HepG2 (cell line): ENCODE results near the gene AGRP. TPM values are rescaled to one million over a fixed set of nuclear protein-coding genes. Genes with fewer than 3 reads are reported as not detected.

Experiments used
- BHLHE40 ChIP-seq: IDR thresholded peaks from 2 replicates; pipeline ENCODE4 v1.6.1; 2011; ENCODE audit warnings: low read length, improper control_type of control experiment
- CCDC6 ChIP-seq: sonication (generic); formaldehyde crosslinking; IDR thresholded peaks from 2 replicates; pipeline ENCODE4 v1.8.1; 2022; ENCODE audit warnings: mild to moderate bottlenecking, missing genetic modification reagents, moderate library complexity
- GZF1 ChIP-seq: sonication (generic); formaldehyde crosslinking; IDR thresholded peaks from 2 replicates; pipeline ENCODE4 v1.5.1; 2020; ENCODE audit warnings: mild to moderate bottlenecking, missing genetic modification reagents
- KLF12 ChIP-seq: sonication (generic); formaldehyde crosslinking; IDR thresholded peaks from 2 replicates; pipeline ENCODE4 v1.4.0; 2020; ENCODE audit warnings: missing genetic modification reagents, borderline replicate concordance
- POLR2G ChIP-seq: fragments of 200-400 bp; formaldehyde crosslinking; IDR thresholded peaks from 2 replicates; pipeline ENCODE4 v1.6.1; 2018; ENCODE audit warnings: mild to moderate bottlenecking, low read depth, low read length, moderate library complexity
- SNAI1 ChIP-seq: sonication (generic); formaldehyde crosslinking; IDR thresholded peaks from 2 replicates; pipeline ENCODE4 v1.5.0; 2020; ENCODE audit warnings: mild to moderate bottlenecking, missing genetic modification reagents, borderline replicate concordance
- TBL1XR1 ChIP-seq: fragments of 150-350 bp; IDR thresholded peaks from 2 replicates; pipeline ENCODE4 v1.6.1; 2014; ENCODE audit warnings: borderline replicate concordance, low read length; ENCODE audit not compliant: partially characterized antibody
- YEATS4 ChIP-seq: sonication (generic); formaldehyde crosslinking; IDR thresholded peaks from 2 replicates; pipeline ENCODE4 v1.4.0; 2020; ENCODE audit warnings: missing genetic modification reagents, borderline replicate concordance
- ZBTB1 ChIP-seq: sonication (generic); formaldehyde crosslinking; IDR thresholded peaks from 2 replicates; pipeline ENCODE4 v1.4.0; 2020; ENCODE audit warnings: missing genetic modification reagents, borderline replicate concordance
- ZBTB38 ChIP-seq: sonication (generic); formaldehyde crosslinking; IDR thresholded peaks from 2 replicates; pipeline ENCODE4 v1.5.1; 2020; ENCODE audit warnings: mild to moderate bottlenecking, missing genetic modification reagents
- ZMAT3 ChIP-seq: sonication (generic); formaldehyde crosslinking; conservative IDR thresholded peaks from 2 replicates; pipeline ENCODE4 v1.7.0; 2021; ENCODE audit warnings: missing genetic modification reagents
- ZNF331 ChIP-seq: sonication (generic); formaldehyde crosslinking; IDR thresholded peaks from 2 replicates; pipeline ENCODE4 v1.4.0; 2020; ENCODE audit warnings: missing genetic modification reagents
- ZNF431 ChIP-seq: sonication (generic); formaldehyde crosslinking; IDR thresholded peaks from 2 replicates; pipeline ENCODE4 v1.9.0; 2022; ENCODE audit warnings: missing genetic modification reagents, low read depth, mild to moderate bottlenecking, borderline replicate concordance
- ZNF543 ChIP-seq: sonication (generic); formaldehyde crosslinking; IDR thresholded peaks from 2 replicates; pipeline ENCODE4 v1.4.0; 2020; ENCODE audit warnings: mild to moderate bottlenecking, missing genetic modification reagents
- polyA plus RNA-seq, 8 experiments: library from polyadenylated mRNA; depleted of rRNA in 3 of 8; stranded (reverse) in 7 of 8; unstranded in 1 of 8; fragments of >200 nt; fragmentation: Illumina TruSeq in 4 of 8; extraction: Trizol in 4 of 8; gene quantifications; 2 replicates each; pipeline versions ENCODE4 v1.2.1 to v1.2.3, GENCODE V29; 2011 to 2016; ENCODE audit warnings: low read depth in 4 of 8, missing spikeins in 1 of 8, mixed read lengths in 1 of 8; ENCODE audit not compliant: insufficient read depth in 1 of 8
- total RNA-seq, 5 experiments: library from RNA; depleted of rRNA; stranded (reverse); fragments of >200 nt; fragmentation: Illumina TruSeq; extraction: Trizol; gene quantifications; 2 replicates each; pipeline ENCODE4 v1.2.3, GENCODE V29; 2016; ENCODE audit warnings: low read depth in 1 of 5
- TF ChIP-seq, protein P1 (sequence below): sonication (generic); formaldehyde crosslinking; IDR thresholded peaks from 2 replicates; pipeline ENCODE4 v1.8.0; 2022; ENCODE audit warnings: missing genetic modification reagents, mild to moderate bottlenecking, moderate library complexity, borderline replicate concordance
- TF ChIP-seq, protein P2 (sequence below): IDR thresholded peaks from 2 replicates; pipeline ENCODE4 v1.6.1; 2016; ENCODE audit warnings: missing compliant biosample characterization, missing genetic modification reagents, borderline replicate concordance
- TF ChIP-seq, protein P3 (sequence below): sonication (generic); formaldehyde crosslinking; IDR thresholded peaks from 2 replicates; pipeline ENCODE4 v1.4.0; 2020; ENCODE audit warnings: missing genetic modification reagents
- TF ChIP-seq, protein P4 (sequence below): sonication (generic); formaldehyde crosslinking; IDR thresholded peaks from 2 replicates; pipeline ENCODE4 v1.8.1; 2023; ENCODE audit warnings: missing genetic modification reagents, inconsistent platforms, borderline replicate concordance
- TF ChIP-seq, protein P5 (sequence below): sonication (generic); formaldehyde crosslinking; IDR thresholded peaks from 2 replicates; pipeline ENCODE4 v1.9.0; 2021; ENCODE audit warnings: missing genetic modification reagents, mild to moderate bottlenecking, borderline replicate concordance
- TF ChIP-seq, protein P6 (sequence below): sonication (generic); IDR thresholded peaks from 2 replicates; pipeline ENCODE4 v1.6.1; 2016; ENCODE audit warnings: low read depth, borderline replicate concordance

Gene AGRP
- total and polyA plus RNA-seq, 2 of the 13 experiments (the other 11 are each of a cell fraction or from before 2014, with no cell fraction given) = not detected

DNA sequence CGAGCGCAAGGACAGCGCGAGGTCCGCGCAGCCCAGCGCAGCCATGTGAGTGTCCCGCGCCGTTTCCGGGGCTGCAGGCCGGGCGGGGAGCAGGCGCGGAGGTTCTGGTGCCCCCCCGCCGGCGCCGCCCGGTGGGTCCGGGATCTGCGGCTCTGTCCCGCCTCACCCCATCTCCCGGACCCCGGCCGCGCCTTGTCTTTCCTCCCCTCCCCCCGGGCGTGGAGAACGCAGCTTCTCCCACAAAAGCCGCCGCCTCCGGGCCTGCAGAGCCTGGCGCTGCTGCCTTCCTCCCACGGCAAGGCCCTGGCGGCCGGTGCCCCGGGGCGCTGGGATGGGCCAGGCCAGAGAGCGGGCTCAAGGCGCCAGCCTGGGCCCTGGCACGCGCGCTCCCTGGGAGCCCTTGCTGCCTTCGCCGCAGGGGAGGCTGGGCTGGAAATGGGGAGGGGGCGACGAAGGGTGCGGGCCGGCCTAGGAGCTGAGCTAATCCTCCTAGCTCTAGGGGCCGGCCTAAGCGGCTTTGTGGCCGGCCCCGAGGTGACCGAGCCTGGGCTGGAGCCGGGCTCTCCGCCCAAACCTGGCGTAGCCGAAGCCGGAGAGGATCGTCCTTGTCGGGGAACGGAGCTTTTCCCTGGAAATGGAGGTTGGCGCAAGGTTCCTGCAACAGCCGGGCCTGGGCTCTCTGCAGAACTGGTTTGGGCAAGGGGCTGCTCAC lies 45.7 kb upstream of the AGRP start (continued):
- TF ChIP-seq ZNF331 = peak; percentile 20; the same call in 1 of the 2 replicates
- TF ChIP-seq ZNF431 (CRISPR knock-in tag) = 0 out of 2 replicates have a peak, but pooled peaks have one; percentile 63
- TF ChIP-seq BHLHE40 = no peak
- no peak for TF ChIP-seq SNAI1 (CRISPR knock-in tag)
- 0 out of 2 replicates have a peak, but pooled peaks have one; percentile 48 for TF ChIP-seq CCDC6 (CRISPR knock-in tag)
- peak; percentile 62 for TF ChIP-seq POLR2G
- TF ChIP-seq, protein P1, sequence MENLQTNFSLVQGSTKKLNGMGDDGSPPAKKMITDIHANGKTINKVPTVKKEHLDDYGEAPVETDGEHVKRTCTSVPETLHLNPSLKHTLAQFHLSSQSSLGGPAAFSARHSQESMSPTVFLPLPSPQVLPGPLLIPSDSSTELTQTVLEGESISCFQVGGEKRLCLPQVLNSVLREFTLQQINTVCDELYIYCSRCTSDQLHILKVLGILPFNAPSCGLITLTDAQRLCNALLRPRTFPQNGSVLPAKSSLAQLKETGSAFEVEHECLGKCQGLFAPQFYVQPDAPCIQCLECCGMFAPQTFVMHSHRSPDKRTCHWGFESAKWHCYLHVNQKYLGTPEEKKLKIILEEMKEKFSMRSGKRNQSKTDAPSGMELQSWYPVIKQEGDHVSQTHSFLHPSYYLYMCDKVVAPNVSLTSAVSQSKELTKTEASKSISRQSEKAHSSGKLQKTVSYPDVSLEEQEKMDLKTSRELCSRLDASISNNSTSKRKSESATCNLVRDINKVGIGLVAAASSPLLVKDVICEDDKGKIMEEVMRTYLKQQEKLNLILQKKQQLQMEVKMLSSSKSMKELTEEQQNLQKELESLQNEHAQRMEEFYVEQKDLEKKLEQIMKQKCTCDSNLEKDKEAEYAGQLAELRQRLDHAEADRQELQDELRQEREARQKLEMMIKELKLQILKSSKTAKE (CRISPR knock-in tag) = no peak
- peak; percentile 8; the same call in 1 of the 2 replicates for TF ChIP-seq ZNF543
- TF ChIP-seq, protein P2, sequence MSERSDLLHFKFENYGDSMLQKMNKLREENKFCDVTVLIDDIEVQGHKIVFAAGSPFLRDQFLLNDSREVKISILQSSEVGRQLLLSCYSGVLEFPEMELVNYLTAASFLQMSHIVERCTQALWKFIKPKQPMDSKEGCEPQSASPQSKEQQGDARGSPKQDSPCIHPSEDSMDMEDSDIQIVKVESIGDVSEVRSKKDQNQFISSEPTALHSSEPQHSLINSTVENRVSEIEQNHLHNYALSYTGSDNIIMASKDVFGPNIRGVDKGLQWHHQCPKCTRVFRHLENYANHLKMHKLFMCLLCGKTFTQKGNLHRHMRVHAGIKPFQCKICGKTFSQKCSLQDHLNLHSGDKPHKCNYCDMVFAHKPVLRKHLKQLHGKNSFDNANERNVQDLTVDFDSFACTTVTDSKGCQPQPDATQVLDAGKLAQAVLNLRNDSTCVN (CRISPR knock-in tag) = no peak; the same call in 1 of the 2 replicates
- TF ChIP-seq ZMAT3 (CRISPR knock-in tag) = no peak
- TF ChIP-seq ZBTB1 = 0 out of 2 replicates have a peak, but pooled peaks have one; percentile 48
- no peak for TF ChIP-seq TBL1XR1
- TF ChIP-seq, protein P3, sequence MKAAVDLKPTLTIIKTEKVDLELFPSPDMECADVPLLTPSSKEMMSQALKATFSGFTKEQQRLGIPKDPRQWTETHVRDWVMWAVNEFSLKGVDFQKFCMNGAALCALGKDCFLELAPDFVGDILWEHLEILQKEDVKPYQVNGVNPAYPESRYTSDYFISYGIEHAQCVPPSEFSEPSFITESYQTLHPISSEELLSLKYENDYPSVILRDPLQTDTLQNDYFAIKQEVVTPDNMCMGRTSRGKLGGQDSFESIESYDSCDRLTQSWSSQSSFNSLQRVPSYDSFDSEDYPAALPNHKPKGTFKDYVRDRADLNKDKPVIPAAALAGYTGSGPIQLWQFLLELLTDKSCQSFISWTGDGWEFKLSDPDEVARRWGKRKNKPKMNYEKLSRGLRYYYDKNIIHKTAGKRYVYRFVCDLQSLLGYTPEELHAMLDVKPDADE = 0 out of 2 replicates have a peak, but pooled peaks have one; percentile 76
- TF ChIP-seq, protein P4, sequence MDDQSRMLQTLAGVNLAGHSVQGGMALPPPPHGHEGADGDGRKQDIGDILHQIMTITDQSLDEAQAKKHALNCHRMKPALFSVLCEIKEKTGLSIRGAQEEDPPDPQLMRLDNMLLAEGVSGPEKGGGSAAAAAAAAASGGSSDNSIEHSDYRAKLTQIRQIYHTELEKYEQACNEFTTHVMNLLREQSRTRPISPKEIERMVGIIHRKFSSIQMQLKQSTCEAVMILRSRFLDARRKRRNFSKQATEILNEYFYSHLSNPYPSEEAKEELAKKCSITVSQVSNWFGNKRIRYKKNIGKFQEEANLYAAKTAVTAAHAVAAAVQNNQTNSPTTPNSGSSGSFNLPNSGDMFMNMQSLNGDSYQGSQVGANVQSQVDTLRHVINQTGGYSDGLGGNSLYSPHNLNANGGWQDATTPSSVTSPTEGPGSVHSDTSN (CRISPR knock-in tag) = 0 out of 2 replicates have a peak, but pooled peaks have one; percentile 20
- TF ChIP-seq, protein P5, sequence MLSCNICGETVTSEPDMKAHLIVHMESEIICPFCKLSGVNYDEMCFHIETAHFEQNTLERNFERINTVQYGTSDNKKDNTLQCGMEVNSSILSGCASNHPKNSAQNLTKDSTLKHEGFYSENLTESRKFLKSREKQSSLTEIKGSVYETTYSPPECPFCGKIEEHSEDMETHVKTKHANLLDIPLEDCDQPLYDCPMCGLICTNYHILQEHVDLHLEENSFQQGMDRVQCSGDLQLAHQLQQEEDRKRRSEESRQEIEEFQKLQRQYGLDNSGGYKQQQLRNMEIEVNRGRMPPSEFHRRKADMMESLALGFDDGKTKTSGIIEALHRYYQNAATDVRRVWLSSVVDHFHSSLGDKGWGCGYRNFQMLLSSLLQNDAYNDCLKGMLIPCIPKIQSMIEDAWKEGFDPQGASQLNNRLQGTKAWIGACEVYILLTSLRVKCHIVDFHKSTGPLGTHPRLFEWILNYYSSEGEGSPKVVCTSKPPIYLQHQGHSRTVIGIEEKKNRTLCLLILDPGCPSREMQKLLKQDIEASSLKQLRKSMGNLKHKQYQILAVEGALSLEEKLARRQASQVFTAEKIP = no peak
- 0 out of 2 replicates have a peak, but pooled peaks have one; percentile 68 for TF ChIP-seq KLF12 (CRISPR knock-in tag)
- TF ChIP-seq, protein P6, sequence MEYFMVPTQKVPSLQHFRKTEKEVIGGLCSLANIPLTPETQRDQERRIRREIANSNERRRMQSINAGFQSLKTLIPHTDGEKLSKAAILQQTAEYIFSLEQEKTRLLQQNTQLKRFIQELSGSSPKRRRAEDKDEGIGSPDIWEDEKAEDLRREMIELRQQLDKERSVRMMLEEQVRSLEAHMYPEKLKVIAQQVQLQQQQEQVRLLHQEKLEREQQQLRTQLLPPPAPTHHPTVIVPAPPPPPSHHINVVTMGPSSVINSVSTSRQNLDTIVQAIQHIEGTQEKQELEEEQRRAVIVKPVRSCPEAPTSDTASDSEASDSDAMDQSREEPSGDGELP = no peak
- 0 out of 2 replicates have a peak, but pooled peaks have one; percentile 12 for TF ChIP-seq GZF1 (CRISPR knock-in tag)
- no peak for TF ChIP-seq ZBTB38 (CRISPR knock-in tag)
- peak; percentile 80 for TF ChIP-seq YEATS4 (CRISPR knock-in tag)
